ENCODE data around the gene HERC4.

DNA sequence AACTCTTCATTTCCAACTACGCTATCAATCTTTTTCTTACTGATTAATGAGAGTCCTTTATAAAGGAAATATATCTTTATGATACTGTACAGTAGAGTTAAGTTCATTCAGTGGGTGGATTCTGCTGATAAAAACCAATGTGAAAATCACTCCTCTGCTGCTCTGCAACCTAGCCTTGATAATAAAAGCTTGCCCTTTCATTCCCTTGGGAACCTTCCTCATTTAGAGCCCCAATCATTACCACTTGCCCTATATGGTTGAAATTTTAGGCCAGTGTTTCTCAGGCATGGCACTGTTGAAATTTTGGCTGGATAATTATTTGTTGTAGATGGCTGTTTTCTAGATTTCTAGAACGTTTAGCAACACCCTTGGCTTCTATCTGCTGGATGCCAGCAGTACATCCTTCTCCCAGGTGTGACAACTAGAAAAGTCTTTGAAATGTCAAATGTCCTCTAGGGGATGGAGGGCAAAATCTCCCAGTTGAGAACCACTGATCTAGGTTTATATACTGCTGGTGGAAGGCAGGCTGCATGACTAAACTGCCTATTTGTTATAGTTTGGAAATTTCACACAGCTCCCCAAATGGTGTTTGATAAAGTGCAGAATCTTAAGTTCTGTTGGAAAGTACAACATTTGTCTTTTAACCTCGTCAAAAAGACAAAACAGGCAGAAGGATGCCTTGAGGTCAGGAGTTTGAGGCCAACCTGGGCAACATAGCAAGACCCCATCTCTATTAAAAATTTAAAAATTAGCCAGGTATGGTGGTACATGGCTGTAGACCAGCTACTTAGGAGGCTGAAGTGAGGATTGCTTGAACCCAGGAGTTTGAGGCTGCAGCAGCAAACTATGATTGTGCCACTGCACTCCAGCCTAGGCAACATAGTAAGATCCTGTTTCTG lies 199.5 kb downstream of the HERC4 start:
- no peak for TF ChIP-seq CTCF (conservative IDR thresholded peaks at IDR 0.05; ENCODE audit: low read length)
- no peak for TF ChIP-seq EZH2phosphoT487 (IDR thresholded peaks at IDR 0.05; ENCODE audit: borderline replicate concordance)

All from Loucy (cell line).